HG02870 (cell line): Measurements from ENCODE around the gene KRT37.

Source experiments
- ATAC-seq: cut with Tn5 transposase; IDR thresholded peaks from one replicate; pipeline ENCODE4 v1.9.1; 2021; ENCODE audit warnings: mild to moderate bottlenecking, moderate library complexity; ENCODE audit not compliant: unreplicated experiment

The KRT37 gene

GRCh38 chr17:41424111-41424635, at the start of gene KRT37:
Gene KRT37 (minus strand): TSS chr17:41424585. CDS start chr17:41424523, 62 bp downstream.
- no peak for ATAC-seq

GRCh38 chr17:41468346-41468745, 44.0 kb upstream of the KRT37 start:
- ATAC-seq, result no peak

GRCh38 chr17:41467561-41467960, 43.2 kb upstream of the KRT37 start:
- ATAC-seq, result no peak

GRCh38 chr17:41466988-41467387, 42.6 kb upstream of the KRT37 start, which contains the start of gene KRT32:
Gene KRT32 (minus strand): TSS chr17:41467386. CDS start chr17:41467325, 61 bp downstream.
- ATAC-seq, result no peak

- ATAC-seq, result no peak
Observed at GRCh38 chr17:41464682-41465081, 40.3 kb upstream of the KRT37 start.

DNA sequence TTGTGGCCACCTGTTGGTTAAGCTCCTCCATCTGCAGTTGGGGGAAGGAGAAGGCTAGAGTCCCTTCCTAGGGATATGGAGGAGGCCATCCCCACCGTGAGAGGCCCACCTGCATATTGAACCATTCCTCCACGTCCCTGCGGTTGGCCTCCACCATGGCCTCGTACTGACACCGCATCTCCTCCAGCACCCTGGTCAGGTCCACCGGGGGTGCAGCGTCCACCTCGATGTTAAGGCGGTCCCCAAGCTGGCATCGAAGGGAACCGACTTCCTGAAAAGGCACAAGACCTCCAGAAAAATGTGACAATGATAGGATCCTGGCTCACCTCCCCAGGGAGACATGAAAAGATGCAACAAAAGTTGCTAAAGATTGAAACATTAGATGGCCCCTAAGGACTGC, 39.8 kb upstream of the KRT37 start:
- no peak for ATAC-seq

- no peak for ATAC-seq
Observed at GRCh38 chr17:41463746-41464145, 39.4 kb upstream of the KRT37 start.

DNA sequence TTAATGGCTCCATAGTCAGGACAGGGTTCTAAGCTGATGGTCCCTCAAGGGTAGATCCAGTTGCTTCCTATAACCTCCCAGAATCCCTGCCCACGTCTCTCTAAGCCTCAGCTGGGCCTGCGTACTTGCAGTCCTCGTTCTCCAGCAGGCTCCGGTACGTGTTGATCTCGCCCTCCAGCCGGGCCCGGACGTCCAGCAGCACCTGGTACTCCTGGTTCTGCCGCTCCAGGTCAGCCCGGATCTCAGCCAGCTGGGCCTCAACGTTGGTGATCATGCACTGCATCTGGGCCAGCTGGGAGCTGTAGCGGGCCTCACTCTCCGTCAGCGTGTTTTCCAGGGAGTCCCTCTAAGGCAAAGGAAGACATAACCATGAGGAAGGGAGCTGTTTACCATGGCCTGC, 38.3 kb upstream of the KRT37 start:
- ATAC-seq, result no peak

DNA sequence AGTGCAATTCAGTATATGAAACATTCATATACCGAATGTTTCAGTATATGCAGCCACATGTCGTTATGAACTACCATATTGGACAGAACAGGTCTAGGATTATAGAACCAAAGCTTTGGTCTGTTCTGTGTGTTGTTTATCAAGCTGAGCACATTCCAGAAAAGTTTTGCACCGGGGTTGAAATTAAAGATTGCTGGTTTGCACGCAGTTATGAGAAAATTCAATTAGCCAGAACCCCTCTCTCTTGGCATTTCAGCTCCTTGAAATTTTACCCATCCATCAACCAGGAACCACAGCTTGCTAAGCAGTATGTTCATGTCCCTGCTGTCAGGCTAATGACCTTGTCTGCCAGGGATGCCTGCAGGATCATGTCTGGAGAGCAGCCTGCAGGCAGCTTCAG, 33.3 kb upstream of the KRT37 start:
- no peak for ATAC-seq

GRCh38 chr17:41456204-41456603, 31.8 kb upstream of the KRT37 start:
- no peak for ATAC-seq

GRCh38 chr17:41455236-41455635, 30.9 kb upstream of the KRT37 start:
- ATAC-seq, result no peak

DNA sequence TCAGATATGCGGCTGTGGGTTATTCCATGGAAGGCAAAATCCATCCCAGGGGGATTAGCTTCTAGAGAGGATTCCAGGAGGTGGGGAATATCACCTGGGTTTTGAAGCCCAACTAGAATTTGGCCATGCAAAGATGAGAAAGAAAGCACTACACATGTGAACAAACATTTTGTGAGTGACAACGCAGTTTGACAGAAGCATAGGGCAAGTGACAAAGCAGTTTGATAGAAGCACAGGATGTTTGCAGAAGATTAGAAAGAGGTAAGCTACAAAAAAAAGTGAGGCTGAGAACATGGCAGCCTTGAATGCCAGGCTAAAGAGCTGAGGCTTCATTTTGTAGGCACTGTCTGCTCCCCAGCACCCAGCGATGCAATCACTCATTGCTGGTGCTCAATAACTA, 28.7 kb upstream of the KRT37 start:
- ATAC-seq, result no peak

GRCh38 chr17:41452281-41452680, 27.9 kb upstream of the KRT37 start:
- ATAC-seq, result no peak

- no peak for ATAC-seq
Observed at GRCh38 chr17:41451154-41451728, 26.9 kb upstream of the KRT37 start.

GRCh38 chr17:41449008-41449407, 24.6 kb upstream of the KRT37 start:
- no peak for ATAC-seq

GRCh38 chr17:41448506-41448905, 24.1 kb upstream of the KRT37 start:
- ATAC-seq, result no peak

DNA sequence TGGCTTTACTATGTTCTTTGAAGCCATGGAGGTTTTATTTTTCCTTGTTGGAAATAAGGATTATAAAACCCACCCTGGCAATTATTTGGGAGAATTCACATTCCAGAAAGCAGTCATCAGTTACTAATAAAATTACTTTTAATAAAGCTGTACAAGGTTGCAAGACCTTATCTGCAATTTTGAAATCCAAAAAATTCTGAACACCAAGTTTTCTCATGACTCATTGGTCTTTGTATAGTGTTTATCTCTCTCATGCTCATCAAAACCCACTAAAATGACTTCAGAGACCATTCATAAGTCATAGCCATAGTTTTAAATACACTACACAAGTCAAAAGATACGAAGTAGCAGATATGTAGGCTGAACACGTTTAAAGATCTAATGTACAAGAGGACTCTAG, 22.4 kb upstream of the KRT37 start:
- no peak for ATAC-seq

DNA sequence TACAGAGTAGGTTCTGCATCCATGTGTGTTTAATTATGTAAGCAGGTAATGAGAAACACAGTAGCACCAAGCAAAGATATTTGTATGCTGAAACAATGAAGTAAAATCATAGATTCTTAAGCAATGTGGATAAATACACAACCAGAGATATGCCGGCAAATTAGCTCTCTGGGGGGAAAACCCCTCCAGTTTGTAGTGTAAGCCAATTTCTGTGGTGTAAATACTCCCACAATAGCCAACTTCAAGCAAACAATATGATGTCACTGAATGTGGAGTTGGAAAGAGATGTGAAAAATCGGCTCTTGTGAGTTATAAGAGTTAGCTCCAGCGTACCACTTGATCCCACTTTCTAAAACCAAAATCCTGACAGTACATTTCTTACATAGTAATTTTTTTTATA, 20.3 kb upstream of the KRT37 start:
- no peak for ATAC-seq

DNA sequence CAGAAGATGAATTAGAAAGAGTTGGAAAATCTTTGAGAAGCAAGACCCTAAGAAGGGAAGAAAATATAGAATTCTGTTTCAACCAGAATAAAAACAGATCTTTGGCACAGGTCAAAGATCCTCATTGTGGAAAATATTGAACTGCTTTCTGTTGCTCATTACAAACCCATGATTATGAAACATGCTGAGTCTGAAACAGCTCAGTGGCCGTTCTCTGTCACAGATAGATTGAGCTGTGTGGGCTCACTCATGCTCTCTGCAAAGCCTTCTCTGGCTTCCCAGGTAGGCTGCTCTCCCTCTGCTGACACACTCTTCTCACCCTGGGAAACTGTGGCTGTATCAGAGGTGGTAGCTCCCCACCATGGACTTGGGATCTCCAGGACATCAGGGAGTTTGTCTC, 19.8 kb upstream of the KRT37 start:
- no peak for ATAC-seq

GRCh38 chr17:41442739-41443138, 18.4 kb upstream of the KRT37 start:
- no peak for ATAC-seq

DNA sequence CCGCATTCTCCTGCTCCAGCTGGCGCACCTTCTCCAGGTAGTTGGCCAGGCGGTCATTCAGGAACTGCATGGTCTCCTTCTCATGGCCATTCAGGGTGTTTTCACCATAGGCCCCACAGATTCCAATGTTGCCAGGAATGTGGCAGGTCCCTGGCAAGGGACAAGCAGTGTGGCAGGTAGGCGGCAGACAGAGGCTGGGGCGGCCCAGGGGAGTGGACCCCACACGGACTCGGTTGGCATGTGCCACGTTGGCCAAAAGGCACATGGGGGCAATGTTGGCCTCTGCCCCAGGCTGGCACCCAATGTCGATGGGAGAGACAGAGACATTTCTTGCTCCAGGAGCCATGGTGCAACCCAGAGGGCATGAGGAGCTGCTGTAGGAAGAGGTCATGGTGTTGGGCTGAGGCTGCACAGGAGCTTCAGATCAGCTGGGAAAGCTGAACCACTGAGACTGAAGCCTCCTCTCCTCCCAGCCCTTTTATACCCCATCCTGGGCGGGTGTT, 16.2 kb upstream of the KRT37 start, which contains the start of gene KRT38:
TSS of gene KRT38 (minus strand) at position 453 of the 503 bp plus-strand sequence. CDS start at position 391, 62 bp downstream.
- ATAC-seq, result no peak

- ATAC-seq, result no peak
Observed at GRCh38 chr17:41439375-41439774, 15.0 kb upstream of the KRT37 start.

GRCh38 chr17:41437769-41438168, 13.4 kb upstream of the KRT37 start:
- ATAC-seq, result no peak
